GM12878 (cell line): ENCODE data around the gene ANHX. TPM values are rescaled to one million over a fixed set of nuclear protein-coding genes. Genes with fewer than 3 reads are reported as not detected.

Experiments used
- ATAC-seq: fragments of 200-7000 bp; cut with Tn5 transposase; 3 replicates; pipeline ENCODE4 v1.9.1; 2020; ENCODE audit warnings: mild to moderate bottlenecking, moderate library complexity
- BruUV-seq: library from RNA; stranded (reverse); fragments of 400-500 nt; replicated peaks from 2 replicates; lab custom pipeline; 2021; lab: Mats Ljungman, UMichigan
- CTCF ChIA-PET: fragments of 300-600 bp; sonication (Branson Sonifier 250); formaldehyde crosslinking; extraction: SDS; loops from one replicate; lab custom pipeline; 2021; ENCODE audit warnings: inconsistent platforms; lab: Yijun Ruan, JAX
- POLR2A ChIA-PET: fragments of 350-600 bp; formaldehyde crosslinking; extraction: SDS; loops from one replicate; lab custom pipeline; 2021; ENCODE audit warnings: inconsistent platforms; lab: Charles Lee
- RAD21 ChIA-PET: fragments of 300-600 bp; sonication (Branson Sonifier 250); formaldehyde crosslinking; loops from one replicate; lab custom pipeline; 2023; ENCODE audit warnings: antibody characterized with exemption; ENCODE audit not compliant: unreplicated experiment; lab: Charles Lee
- SMC1A ChIA-PET: fragments of 300-600 bp; sonication (Branson Sonifier 250); formaldehyde crosslinking; loops from one replicate; lab custom pipeline; 2023; ENCODE audit not compliant: unreplicated experiment, uncharacterized antibody; lab: Charles Lee
- DNase-seq: peaks from one replicate; pipeline ENCODE4 v3.0.0-alpha.2; 2011; ENCODE audit warnings: low read depth, low spot score
- FAIRE-seq: peaks from 3 replicates; lab custom pipeline; 2011; peaks lifted over from hg19 to GRCh38; lab: Jason Lieb, UNC
- H2AFZ ChIP-seq: 2 replicates; pipeline ENCODE4 v1.6.0; 2011; ENCODE audit warnings: low read depth, low read length, control low read depth; ENCODE audit not compliant: control insufficient read depth
- H3K27ac ChIP-seq: 2 replicates; pipeline ENCODE4 v1.5.1; 2011; ENCODE audit warnings: control low read depth; ENCODE audit not compliant: control insufficient read depth, insufficient read depth
- H3K27me3 ChIP-seq, 2 experiments: replicated peaks in 1 of 2; 2 replicates each; pipeline versions ENCODE4 v1.6.0 to v1.6.1; 2011; ENCODE audit warnings: low read length in 1 of 2; ENCODE audit not compliant: control insufficient read depth in 2 of 2, insufficient read depth in 2 of 2
- H3K36me3 ChIP-seq, 2 experiments: 2 replicates each; pipeline ENCODE4 v1.5.1; 2011; ENCODE audit warnings: low read length in 1 of 2; ENCODE audit not compliant: control insufficient read depth in 2 of 2, insufficient read depth in 2 of 2
- H3K4me1 ChIP-seq: 2 replicates; pipeline ENCODE4 v1.6.1; 2011; ENCODE audit warnings: mild to moderate bottlenecking, low read length, moderate library complexity, mixed read lengths; ENCODE audit not compliant: control insufficient read depth, insufficient read depth
- H3K4me2 ChIP-seq: 2 replicates; pipeline ENCODE4 v1.6.0; 2011; ENCODE audit warnings: control low read depth; ENCODE audit not compliant: control insufficient read depth, insufficient read depth
- H3K4me3 ChIP-seq: fragments of 200-600 bp; sonication (generic); 2 replicates; pipeline ENCODE4 v1.5.1; 2016
- H3K79me2 ChIP-seq: 2 replicates; pipeline ENCODE4 v1.6.0; 2011; ENCODE audit warnings: low read length; ENCODE audit not compliant: control insufficient read depth, insufficient read depth
- H3K9ac ChIP-seq: 2 replicates; pipeline ENCODE4 v1.8.0; 2011; ENCODE audit warnings: low read length, control low read depth, mixed read lengths; ENCODE audit not compliant: control insufficient read depth, insufficient read depth
- H3K9me3 ChIP-seq: replicated peaks from 3 replicates; pipeline ENCODE4 v1.5.1; 2011; ENCODE audit warnings: mild to moderate bottlenecking, low read length; ENCODE audit not compliant: control insufficient read depth, insufficient read depth
- H4K20me1 ChIP-seq: 2 replicates; pipeline ENCODE4 v1.6.0; 2011; ENCODE audit not compliant: control insufficient read depth, insufficient read depth
- BHLHE40 ChIP-seq, 2 experiments: fragments of 450-650 bp in 1 of 2; IDR thresholded peaks; 2 replicates each; pipeline ENCODE4 v1.6.1; 2011 to 2017; ENCODE audit warnings: low read depth in 2 of 2, borderline replicate concordance in 1 of 2, improper control_type of control experiment in 1 of 2, low read length in 1 of 2, mild to moderate bottlenecking in 1 of 2
- ESRRA ChIP-seq: IDR thresholded peaks from 2 replicates; pipeline ENCODE4 v1.6.1; 2012; ENCODE audit warnings: mild to moderate bottlenecking, low read length, improper control_type of control experiment
- EZH2 ChIP-seq: IDR thresholded peaks from 2 replicates; pipeline ENCODE4 v1.6.1; 2012; ENCODE audit warnings: low read depth, mild to moderate bottlenecking, control low read depth, inconsistent platforms, low read length, borderline replicate concordance; ENCODE audit not compliant: control insufficient read depth
- HDGF ChIP-seq: fragments of 450-650 bp; IDR thresholded peaks from 2 replicates; pipeline ENCODE4 v1.6.1; 2016; ENCODE audit warnings: antibody characterized with exemption
- JUND ChIP-seq: IDR thresholded peaks from 2 replicates; pipeline ENCODE4 v1.6.1; 2012; ENCODE audit warnings: low read depth, mild to moderate bottlenecking, low read length, improper control_type of control experiment, moderate library complexity
- NBN ChIP-seq: fragments of 450-650 bp; IDR thresholded peaks from 2 replicates; pipeline ENCODE4 v1.6.1; 2016
- PML ChIP-seq: IDR thresholded peaks from 2 replicates; pipeline ENCODE4 v1.6.1; 2012; ENCODE audit warnings: low read length, inconsistent platforms
- POLR2AphosphoS5 ChIP-seq: IDR thresholded peaks from 2 replicates; pipeline ENCODE4 v1.6.1; 2011; ENCODE audit warnings: mild to moderate bottlenecking, low read length, inconsistent platforms
- PRDM15 ChIP-seq: fragments of 450-650 bp; formaldehyde crosslinking; IDR thresholded peaks from 2 replicates; pipeline ENCODE4 v1.4.0; 2020; ENCODE audit warnings: mild to moderate bottlenecking, moderate library complexity
- RBBP5 ChIP-seq: fragments of 200-600 bp; sonication (generic); conservative IDR thresholded peaks from 2 replicates; pipeline ENCODE4 v1.6.1; 2016
- RCOR1 ChIP-seq: conservative IDR thresholded peaks from 2 replicates; pipeline ENCODE4 v1.6.1; 2012; ENCODE audit warnings: low read depth, low read length, improper control_type of control experiment
- WGBS: methylation state at CpG from one replicate; pipeline ENCODE4 v1.1.6; 2016; ENCODE audit warnings: low lambda C conversion rate; ENCODE audit not compliant: insufficient replicate concordance, insufficient coverage; ENCODE audit errors: missing lambda C conversion rate; 5-methylcytosine and 5-hydroxymethylcytosine counted together
- in situ Hi-C: fragments of 300-500 bp; cut with MboI; formaldehyde crosslinking; loops from 9 replicates; pipeline ENCODE4 v1.14.3; 2018; ENCODE audit warnings: mixed read lengths
- intact Hi-C: fragments of 100-400 bp; cut with micrococcal nuclease; formaldehyde crosslinking; loops from one replicate; pipeline ENCODE4 v1.14.2; 2022; ENCODE audit not compliant: unreplicated experiment
- polyA plus RNA-seq, 11 experiments: library from polyadenylated mRNA; depleted of rRNA in 4 of 11; unstranded in 6 of 11; stranded (reverse) in 5 of 11; fragments of >200 nt; fragmentation: Nextera tagmentation in 4 of 11; fragmentation: Illumina TruSeq in 1 of 11; extraction: Ambion mirVana in 4 of 11; extraction: Trizol in 1 of 11; gene quantifications; 1 replicate in 1 of 11; 2 replicates in 10 of 11; pipeline versions ENCODE4 v1.2.1 to v1.2.3, GENCODE V29; 2011 to 2016; ENCODE audit warnings: inconsistent platforms in 2 of 11, missing spikeins in 2 of 11, low read depth in 1 of 11
- total RNA-seq, 4 experiments: library from RNA; depleted of rRNA in 3 of 4; stranded (reverse); fragments of >200 nt in 3 of 4; fragmentation: Illumina TruSeq in 1 of 4; extraction: Trizol in 1 of 4; gene quantifications; 2 replicates each; pipeline versions ENCODE4 v1.2.1 to v1.2.3, GENCODE V29; 2013 to 2021

The ANHX gene
- total and polyA plus RNA-seq, 10 of the 15 experiments (the other 5 are each of a cell fraction or from before 2014, with no cell fraction given): not detected

GRCh38 chr12:133227281-133227852 lies 8.3 kb downstream of the ANHX start:
- intact Hi-C loops: no loop called here
- no peak for FAIRE-seq
- WGBS: 32% methylated on average over 7 of the region's 7 CpGs

GRCh38 chr12:133226690-133227089 lies 9.0 kb downstream of the ANHX start:
- Histone ChIP-seq H3K9me3 (no peaks in the 10 kb centered on the region; the same call in 1 of the 3 replicates), H3K27ac (no peak overlapping the region), H3K4me1 (no peaks in the 10 kb centered on the region), H3K36me3 (no peaks in the 10 kb centered on the region), H3K27me3 (no peaks in the 10 kb centered on the region), H3K79me2 (no peaks in the 10 kb centered on the region), H3K9ac (no peak overlapping the region), H3K4me3 (no peak overlapping the region), H3K4me2 (no peak overlapping the region), H2AFZ (no peak overlapping the region), H4K20me1 (no peaks in the 10 kb centered on the region)
- CTCF ChIA-PET: no interaction called here
- TF ChIP-seq RCOR1: no peak
- no peak for TF ChIP-seq PRDM15
- TF ChIP-seq POLR2AphosphoS5: no peak
- no peak for TF ChIP-seq ESRRA
- no peak for TF ChIP-seq PML
- TF ChIP-seq RBBP5: no peak
- TF ChIP-seq BHLHE40 (IDR thresholded peaks at IDR 0.05; ENCODE audit: borderline replicate concordance in 1 of 2, low read depth in 2 of 2, low read length in 1 of 2): no peak
- TF ChIP-seq EZH2: no peak
- TF ChIP-seq JUND: no peak
- SMC1A ChIA-PET: no interaction called here
- FAIRE-seq (no peak), ATAC-seq (no peak), DNase-seq (no peak)
- no TSS peak for BruUV-seq
- intact Hi-C loops (no loop called here), in situ Hi-C loops (no loop called here)
- 41% methylated on average over 8 of the region's 8 CpGs for WGBS
- POLR2A ChIA-PET: no interaction called here
- RAD21 ChIA-PET: no interaction called here

More at GRCh38 chr12:133227281-133227852, 8.3 kb downstream of the ANHX start:
- H3K36me3 ChIP-seq: no peaks in the 10 kb centered on the region
- POLR2A ChIA-PET: interaction anchor here (0.5 kb wide), 1 partner anchor 372 kb away, joined by 3 read pairs; no protein-coding TSS in a partner anchor
- no TSS peak for BruUV-seq
- H3K9me3 ChIP-seq: no peaks in the 10 kb centered on the region; the same call in 1 of the 3 replicates
- in situ Hi-C loops: no loop called here
- H2AFZ ChIP-seq: no peak overlapping the region
- DNase-seq (no peak), ATAC-seq (no peak)
- no peak overlapping the region for H3K4me3 ChIP-seq
- no peak overlapping the region for H3K4me2 ChIP-seq
- SMC1A ChIA-PET: no interaction called here
- H3K4me1 ChIP-seq: no peaks in the 10 kb centered on the region
- no peak overlapping the region for H3K27ac ChIP-seq
- H3K79me2 ChIP-seq: no peaks in the 10 kb centered on the region
- no peak overlapping the region for H3K9ac ChIP-seq
- no peaks in the 10 kb centered on the region for H3K27me3 ChIP-seq
- RAD21 ChIA-PET: no interaction called here
- H4K20me1 ChIP-seq: no peaks in the 10 kb centered on the region
- TF ChIP-seq HDGF (no peak), NBN (no peak)
- CTCF ChIA-PET: no interaction called here
